Esophagus squamous epithelium (tissue), 4 donors: ENCODE data around the gene HLF.

Source experiments
- CTCF ChIP-seq, 6 experiments: fragments of 450-650 bp in 4 of 6; fragments of 200-600 bp in 2 of 6; sonication (generic) in 2 of 6; IDR thresholded peaks; one replicate each; pipeline ENCODE4 v1.5.1; 2016 to 2019; ENCODE audit warnings: antibody characterized with exemption in 6 of 6, mild to moderate bottlenecking in 4 of 6, moderate library complexity in 4 of 6
- POLR2A ChIP-seq, 4 donors: fragments of 450-650 bp; IDR thresholded peaks; one replicate each; pipeline ENCODE4 v1.6.1; 2017; ENCODE audit warnings: antibody characterized with exemption in 4 of 4, mild to moderate bottlenecking in 4 of 4, moderate library complexity in 3 of 4

- TF ChIP-seq CTCF (IDR thresholded peaks at IDR 0.05) (no peak), POLR2A (IDR thresholded peaks at IDR 0.05) (no peak)
Observed at GRCh38 chr17:55233840-55234239, 30.9 kb upstream of the HLF start.
